ENCODE measurements around the gene MEAF6.

DNA sequence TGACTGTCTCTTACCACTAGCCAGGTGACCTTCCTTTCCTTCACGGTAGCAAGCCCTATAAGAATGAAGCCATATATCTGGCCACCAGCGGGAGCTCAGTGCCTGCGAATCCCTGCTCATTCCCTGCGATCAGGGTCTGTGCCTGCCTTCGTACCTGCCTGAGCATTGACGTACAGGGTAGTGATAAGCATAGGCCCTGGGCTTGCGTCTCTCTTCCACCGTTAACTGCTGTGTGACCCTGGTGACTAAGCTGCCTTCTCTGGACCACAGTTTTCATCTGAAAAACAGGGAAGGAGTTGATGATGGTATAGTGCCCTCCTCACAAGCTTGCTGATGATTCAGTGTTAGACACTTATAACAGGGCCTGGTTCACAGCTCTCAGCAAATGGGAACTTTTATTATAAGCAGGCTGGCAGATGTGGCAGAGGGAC is 36.1 kb downstream of the MEAF6 start:
- TF ChIP-seq CHD2 (IDR thresholded peaks at IDR 0.05; ENCODE audit: low read length, partially characterized antibody) (no peak), GATA2 (CRISPR knock-in tag; IDR thresholded peaks at IDR 0.05) (no peak), POLR2AphosphoS5 (IDR thresholded peaks at IDR 0.05; ENCODE audit: low read depth, low read length) (no peak)

Measured in SK-N-SH (cell line).